IPS-15b (cell line): ENCODE data around the gene CEP78.
"Not testable (repeated sequence)": the region's sequence is repeated elsewhere in the genome, so short reads cannot be mapped to it uniquely, and the experiment has no call there.

Source experiments
- H3K27me3 ChIP-seq: one replicate; pipeline ENCODE4 v1.6.1; 2013; ENCODE audit warnings: low read length; ENCODE audit not compliant: control insufficient read depth, insufficient read depth
- H3K36me3 ChIP-seq: one replicate; pipeline ENCODE4 v1.6.1; 2013; ENCODE audit warnings: low read length; ENCODE audit not compliant: control insufficient read depth, insufficient read depth
- H3K4me1 ChIP-seq: one replicate; pipeline ENCODE4 v1.6.1; 2013; ENCODE audit warnings: mild to moderate bottlenecking, low read length; ENCODE audit not compliant: control insufficient read depth, insufficient read depth
- H3K4me3 ChIP-seq: one replicate; pipeline ENCODE4 v1.5.1; 2013; ENCODE audit warnings: low read depth, low read length
- H3K9ac ChIP-seq: one replicate; pipeline ENCODE4 v1.6.1; 2013; ENCODE audit warnings: low read depth, mild to moderate bottlenecking, low read length
- H3K9me3 ChIP-seq: one replicate; pipeline ENCODE4 v1.6.1; 2013; ENCODE audit warnings: mild to moderate bottlenecking, low read length; ENCODE audit not compliant: control insufficient read depth, insufficient read depth

Gene CEP78

GRCh38 chr9:78267889-78268288, 32.0 kb downstream of the CEP78 start:
- no peaks in the 10 kb centered on the region for H3K4me1 ChIP-seq
- H3K4me3 ChIP-seq: no peak overlapping the region
- H3K27me3 ChIP-seq: no peaks in the 10 kb centered on the region
- peaks cover 10% of the 10 kb centered on the region for H3K36me3 ChIP-seq
- no peak overlapping the region for H3K9ac ChIP-seq
- H3K9me3 ChIP-seq: no peaks in the 10 kb centered on the region

GRCh38 chr9:78269784-78270183, 33.9 kb downstream of the CEP78 start:
- Histone ChIP-seq H3K9me3 (no peaks in the 10 kb centered on the region), H3K27me3 (no peaks in the 10 kb centered on the region), H3K9ac (no peak overlapping the region), H3K36me3 (peaks cover 10% of the 10 kb centered on the region), H3K4me3 (no peak overlapping the region), H3K4me1 (no peaks in the 10 kb centered on the region)

- Histone ChIP-seq H3K36me3 (peaks cover 4% of the 10 kb centered on the region), H3K9ac (no peak overlapping the region), H3K4me1 (no peaks in the 10 kb centered on the region), H3K4me3 (no peak overlapping the region), H3K27me3 (no peaks in the 10 kb centered on the region), H3K9me3 (no peaks in the 10 kb centered on the region)
Measured at GRCh38 chr9:78272307-78272706, 36.4 kb downstream of the CEP78 start.

GRCh38 chr9:78273761-78274160, 37.9 kb downstream of the CEP78 start:
- Histone ChIP-seq H3K9ac (no peak overlapping the region), H3K4me1 (no peaks in the 10 kb centered on the region), H3K4me3 (no peak overlapping the region), H3K9me3 (no peaks in the 10 kb centered on the region), H3K27me3 (no peaks in the 10 kb centered on the region), H3K36me3 (no peaks in the 10 kb centered on the region)

- Histone ChIP-seq H3K4me1 (no peaks in the 10 kb centered on the region), H3K9ac (no peak overlapping the region), H3K4me3 (no peak overlapping the region), H3K9me3 (no peaks in the 10 kb centered on the region), H3K36me3 (no peaks in the 10 kb centered on the region), H3K27me3 (no peaks in the 10 kb centered on the region)
Measured at GRCh38 chr9:78278177-78278777, 42.4 kb downstream of the CEP78 start.

GRCh38 chr9:78278801-78279200, 42.9 kb downstream of the CEP78 start:
- no peaks in the 10 kb centered on the region for H3K27me3 ChIP-seq
- H3K36me3 ChIP-seq: no peaks in the 10 kb centered on the region
- no peak overlapping the region for H3K4me3 ChIP-seq
- H3K9ac ChIP-seq: no peak overlapping the region
- no peaks in the 10 kb centered on the region for H3K9me3 ChIP-seq
- H3K4me1 ChIP-seq: no peaks in the 10 kb centered on the region

- no peaks in the 10 kb centered on the region for H3K9me3 ChIP-seq
- no peak overlapping the region for H3K4me3 ChIP-seq
- H3K27me3 ChIP-seq: no peaks in the 10 kb centered on the region
- no peaks in the 10 kb centered on the region for H3K4me1 ChIP-seq
- H3K9ac ChIP-seq: no peak overlapping the region
- H3K36me3 ChIP-seq: no peaks in the 10 kb centered on the region
Measured at GRCh38 chr9:78280982-78281668, 45.2 kb downstream of the CEP78 start.

GRCh38 chr9:78284181-78284580, 48.3 kb downstream of the CEP78 start:
- H3K9ac ChIP-seq, H3K27me3 ChIP-seq, H3K4me1 ChIP-seq, H3K9me3 ChIP-seq, H3K36me3 ChIP-seq, H3K4me3 ChIP-seq: not testable (repeated sequence)

GRCh38 chr9:78286125-78286524, 50.2 kb downstream of the CEP78 start:
- H3K9ac ChIP-seq: no peak overlapping the region
- no peak overlapping the region for H3K4me3 ChIP-seq
- H3K9me3 ChIP-seq: no peaks in the 10 kb centered on the region
- no peaks in the 10 kb centered on the region for H3K36me3 ChIP-seq
- no peaks in the 10 kb centered on the region for H3K27me3 ChIP-seq
- H3K4me1 ChIP-seq: no peaks in the 10 kb centered on the region

GRCh38 chr9:78286946-78287388, 51.1 kb downstream of the CEP78 start:
- Histone ChIP-seq H3K4me1 (no peaks in the 10 kb centered on the region), H3K27me3 (no peaks in the 10 kb centered on the region), H3K4me3 (no peak overlapping the region), H3K9me3 (no peaks in the 10 kb centered on the region), H3K36me3 (no peaks in the 10 kb centered on the region), H3K9ac (no peak overlapping the region)

- Histone ChIP-seq H3K4me3 (no peak overlapping the region), H3K9ac (no peak overlapping the region), H3K27me3 (no peaks in the 10 kb centered on the region), H3K36me3 (no peaks in the 10 kb centered on the region), H3K9me3 (no peaks in the 10 kb centered on the region), H3K4me1 (no peaks in the 10 kb centered on the region)
Measured at GRCh38 chr9:78288214-78288892, 52.5 kb downstream of the CEP78 start.

GRCh38 chr9:78289474-78289873, 53.6 kb downstream of the CEP78 start:
- H3K27me3 ChIP-seq: no peaks in the 10 kb centered on the region
- H3K9ac ChIP-seq: no peak overlapping the region
- no peaks in the 10 kb centered on the region for H3K9me3 ChIP-seq
- no peak overlapping the region for H3K4me3 ChIP-seq
- no peaks in the 10 kb centered on the region for H3K4me1 ChIP-seq
- no peaks in the 10 kb centered on the region for H3K36me3 ChIP-seq
